Aorta (tissue), 5 donors: ENCODE data around the gene ASTN2. TPM values are rescaled to one million over a fixed set of nuclear protein-coding genes. Genes with fewer than 3 reads are reported as not detected.

Experiments used
- ATAC-seq: fragments of 200-7000 bp; cut with Tn5 transposase; one replicate; pipeline ENCODE4 v1.9.1; 2022; ENCODE audit warnings: moderate library complexity; ENCODE audit not compliant: low FRiP score
- DNase-seq, 2 donors: peaks; one replicate each; pipeline ENCODE4 v3.0.0-alpha.2; 2020
- H3K27ac ChIP-seq, 2 donors: one replicate each; pipeline ENCODE4 v1.5.1; 2013; ENCODE audit warnings: low read length in 2 of 2, mild to moderate bottlenecking in 2 of 2, moderate library complexity in 2 of 2, control low read depth in 1 of 2, inconsistent platforms in 1 of 2, low read depth in 1 of 2
- H3K27me3 ChIP-seq, 2 donors: one replicate each; pipeline ENCODE4 v1.6.1; 2013; ENCODE audit warnings: control low read depth in 1 of 2, low read length in 1 of 2, mild to moderate bottlenecking in 1 of 2, moderate library complexity in 1 of 2; ENCODE audit not compliant: insufficient read depth in 2 of 2, control insufficient read depth in 1 of 2
- H3K36me3 ChIP-seq, 2 donors: one replicate each; pipeline ENCODE4 v1.6.1; 2013; ENCODE audit warnings: control low read depth in 1 of 2, low read length in 1 of 2, mild to moderate bottlenecking in 1 of 2; ENCODE audit not compliant: insufficient read depth in 2 of 2, control insufficient read depth in 1 of 2
- H3K4me1 ChIP-seq, 2 donors: one replicate each; pipeline ENCODE4 v1.6.1; 2013; ENCODE audit warnings: low read length in 2 of 2, control low read depth in 1 of 2, mild to moderate bottlenecking in 1 of 2, moderate library complexity in 1 of 2; ENCODE audit not compliant: insufficient read depth in 2 of 2, control insufficient read depth in 1 of 2
- H3K4me3 ChIP-seq, 2 donors: one replicate each; pipeline ENCODE4 v1.5.1; 2013; ENCODE audit warnings: low read length in 2 of 2, control low read depth in 1 of 2, mild to moderate bottlenecking in 1 of 2
- H3K9me3 ChIP-seq: one replicate; pipeline ENCODE4 v1.6.1; 2013; ENCODE audit warnings: mild to moderate bottlenecking, low read length; ENCODE audit not compliant: control insufficient read depth
- WGBS, 2 donors: extraction: QIAGEN DNeasy Blood & Tissue Kit; methylation state at CpG; one replicate each; pipeline ENCODE4 v1.1.7; 2013; 5-methylcytosine and 5-hydroxymethylcytosine counted together
- intact Hi-C, 2 donors: fragments of 100-400 bp; cut with DNase I; formaldehyde crosslinking; loops; one replicate each; pipeline versions ENCODE4 v1.14.2 to v1.15.0; 2022
- polyA plus RNA-seq, 2 donors: library from polyadenylated mRNA; stranded (reverse); fragments of 200-250 nt; gene quantifications; one replicate each; pipeline ENCODE4 v1.2.3, GENCODE V29; 2013
- total RNA-seq, 2 donors: library from RNA; stranded (reverse); fragmentation: NEBNext Ultra II Directional; extraction: Animal tissue kit (Norgen Biotek cat#: 25700); gene quantifications; one replicate each; pipeline ENCODE4 v1.2.1, GENCODE V29; 2021
- donor health status: healthy with polysubstance abuse.
- donor health status: Bipolar disorder and iron deficiency.
- donor health status: DM: no; HTN: no; CAD: no.
- donor health status: DM: no; HTN: no; CAD: no.
- donor health status: DM: yes; HTN: yes; CAD: no.

ASTN2 gene
- total and polyA plus RNA-seq, 4 donors, result 1.0 to 7.5 (median 4.4) TPM

DNA sequence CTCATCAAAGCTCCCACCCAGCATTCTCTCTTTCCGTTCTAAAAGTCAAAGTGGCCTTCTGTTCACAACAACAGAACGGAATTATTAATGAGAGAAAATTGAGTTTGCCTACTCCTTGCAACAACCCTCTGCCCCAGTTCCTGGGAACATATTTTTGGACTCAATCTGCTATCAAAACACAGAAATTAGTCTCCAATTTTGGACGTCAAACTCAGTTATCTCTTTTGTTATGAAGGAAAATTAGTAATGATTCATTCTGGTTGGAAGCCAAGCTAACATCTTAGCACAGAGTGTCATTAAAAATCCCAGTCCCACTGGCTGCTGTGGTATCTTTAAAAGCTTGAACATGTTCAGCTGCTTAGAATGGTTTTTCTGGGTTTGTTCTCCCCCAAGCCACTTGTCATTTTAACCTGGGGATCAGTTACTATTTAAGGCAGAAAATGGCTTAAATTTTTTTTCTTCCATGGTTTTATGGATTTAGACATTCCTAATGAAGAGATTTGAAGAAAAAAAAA, 384.5 kb downstream of the ASTN2 start:
- ATAC-seq (no peak), DNase-seq (no peak)
- peaks cover 0 to 6% of the 10 kb centered on the region in 2 donors for H3K4me1 ChIP-seq
- no peak overlapping the region for H3K27ac ChIP-seq
- H3K9me3 ChIP-seq, result peaks cover 1% of the 10 kb centered on the region
- WGBS, 2 donors, result 48 to 49% methylated on average over 3 of the region's 3 CpGs
- no peaks in the 10 kb centered on the region for H3K27me3 ChIP-seq
- intact Hi-C loops, result no loop called here
- H3K36me3 ChIP-seq, result no peaks in the 10 kb centered on the region
- no peak overlapping the region for H3K4me3 ChIP-seq

DNA sequence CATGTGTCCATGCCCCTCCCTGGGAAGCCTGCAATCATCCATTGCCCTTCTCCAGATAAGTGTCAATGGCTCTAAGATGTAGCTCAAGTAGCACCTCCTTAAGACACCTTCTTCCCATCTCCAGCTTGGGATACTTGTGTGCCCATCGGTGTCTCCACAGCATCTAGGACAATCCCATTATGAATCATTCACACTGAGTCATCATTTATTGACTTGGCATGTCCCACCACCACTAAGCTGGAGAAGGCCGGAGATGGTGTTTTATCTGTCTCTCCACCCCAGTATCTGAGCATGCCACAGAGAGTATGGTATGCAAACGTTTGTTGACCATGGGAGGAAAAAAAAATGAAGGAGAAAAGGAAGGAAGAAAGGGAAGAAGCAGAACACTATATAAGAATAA, 385.5 kb downstream of the ASTN2 start:
- no peak for DNase-seq
- Histone ChIP-seq H3K4me1 (peaks cover 0 to 6% of the 10 kb centered on the region in 2 donors), H3K4me3 (no peak overlapping the region), H3K27me3 (no peaks in the 10 kb centered on the region), H3K27ac (no peak overlapping the region), H3K36me3 (no peaks in the 10 kb centered on the region), H3K9me3 (peaks cover 1% of the 10 kb centered on the region)
- no peak for ATAC-seq
- intact Hi-C loops, result no loop called here
- 72 to 78% methylated on average over 3 of the region's 3 CpGs for WGBS, 2 donors

DNA sequence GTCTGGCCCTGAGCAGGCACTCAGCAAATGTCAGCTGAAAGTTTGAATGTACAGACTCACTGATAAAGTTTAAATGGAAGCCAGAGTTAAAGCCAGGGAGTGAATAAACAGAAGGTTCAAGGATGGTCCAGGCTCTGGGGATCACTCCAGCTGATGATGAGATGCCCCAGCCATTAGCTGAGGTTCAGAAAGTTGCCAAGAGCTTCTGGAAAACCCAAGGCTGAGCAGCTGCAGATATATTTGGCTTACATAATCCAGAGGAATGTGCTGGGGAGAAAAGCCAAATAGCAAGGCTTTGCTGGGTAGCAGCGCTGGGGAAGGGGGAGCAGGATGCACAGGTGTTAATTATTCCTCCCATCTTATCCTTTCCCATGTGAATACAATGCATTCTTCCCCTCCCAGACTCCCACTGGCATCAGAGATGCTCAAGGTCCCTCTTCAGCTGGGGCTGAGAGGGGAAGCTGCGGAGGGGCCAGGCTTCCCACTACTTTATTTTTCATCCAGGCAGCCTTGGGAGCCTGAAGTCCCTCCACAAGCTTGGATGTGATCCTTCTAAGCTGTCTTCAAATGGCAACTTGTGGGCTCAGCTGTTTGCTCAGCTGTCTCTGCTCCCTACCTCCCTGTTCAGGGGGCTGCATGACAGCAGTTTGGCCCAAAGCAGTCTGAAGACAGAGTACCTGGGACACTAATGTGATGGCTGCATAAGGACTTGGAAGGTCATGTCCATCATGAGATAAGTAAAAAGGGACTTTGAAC, 386.6 kb downstream of the ASTN2 start:
- no peak for DNase-seq
- Histone ChIP-seq H3K4me1 (peaks cover 0 to 6% of the 10 kb centered on the region in 2 donors), H3K36me3 (no peaks in the 10 kb centered on the region), H3K9me3 (peaks cover 1% of the 10 kb centered on the region), H3K4me3 (no peak overlapping the region), H3K27ac (no peak overlapping the region), H3K27me3 (no peaks in the 10 kb centered on the region)
- no peak for ATAC-seq
- WGBS, 2 donors, result 33 to 46% methylated on average over 2 of the region's 2 CpGs
- intact Hi-C loops, result no loop called here

DNA sequence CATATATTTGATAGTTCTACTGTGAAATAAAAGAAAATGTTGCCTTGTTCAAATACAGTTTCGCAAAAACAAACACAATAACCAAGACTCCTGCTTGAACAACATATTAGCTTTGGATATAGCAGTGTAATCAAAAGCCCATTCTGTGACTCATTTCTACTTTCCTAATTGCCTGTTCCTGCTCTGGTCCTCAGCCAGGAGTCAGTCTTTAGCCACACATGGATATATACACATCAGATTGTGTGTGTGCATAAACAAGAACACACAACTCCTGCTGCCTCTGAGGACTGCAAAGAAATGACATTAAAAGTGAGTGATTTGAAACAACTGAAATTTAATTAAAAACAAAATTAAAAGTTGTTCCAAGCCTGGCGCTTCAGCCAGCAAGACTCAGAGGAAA, 393.0 kb downstream of the ASTN2 start:
- DNase-seq (no peak), ATAC-seq (no peak)
- 90 to 92% methylated on average over 2 of the region's 2 CpGs for WGBS, 2 donors
- Histone ChIP-seq H3K4me3 (no peak overlapping the region), H3K9me3 (no peaks in the 10 kb centered on the region), H3K27ac (no peak overlapping the region), H3K36me3 (no peaks in the 10 kb centered on the region), H3K27me3 (no peaks in the 10 kb centered on the region), H3K4me1 (no peaks in the 10 kb centered on the region)
- intact Hi-C loops, result no loop called here

DNA sequence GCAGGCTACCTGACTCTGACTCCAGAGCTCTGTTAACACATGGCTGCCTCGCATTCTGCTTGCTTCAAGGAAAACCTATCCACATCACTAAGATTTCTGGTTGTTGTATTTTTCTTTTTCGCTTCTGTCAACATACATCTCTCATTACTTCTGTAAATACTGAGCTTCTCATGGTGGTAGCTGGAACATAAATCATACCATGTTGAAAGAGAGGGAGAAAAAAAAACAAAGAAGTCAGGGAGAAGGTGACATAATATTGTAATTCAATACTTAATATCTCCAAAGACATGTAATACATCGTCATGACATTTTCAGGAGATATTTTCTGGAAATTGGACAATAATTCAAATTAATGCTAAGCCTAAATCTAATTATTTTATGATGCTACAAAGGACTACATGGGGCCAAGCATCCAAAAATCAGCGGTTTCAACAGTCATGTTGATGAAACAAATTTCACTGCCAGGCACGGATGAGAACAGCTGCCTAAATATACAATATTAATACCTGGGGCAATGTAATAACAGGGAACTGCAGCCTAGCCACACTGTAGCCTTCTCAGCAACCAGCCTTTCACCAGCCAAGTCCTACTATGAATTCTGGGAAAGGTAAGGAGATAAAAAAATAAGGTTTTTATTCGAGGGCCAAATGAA, 395.8 kb downstream of the ASTN2 start:
- H3K4me1 ChIP-seq, result no peaks in the 10 kb centered on the region
- DNase-seq (no peak), ATAC-seq (no peak)
- H3K27ac ChIP-seq, result no peak overlapping the region
- peaks cover 1% of the 10 kb centered on the region for H3K9me3 ChIP-seq
- intact Hi-C loops, result no loop called here
- H3K27me3 ChIP-seq, result no peaks in the 10 kb centered on the region
- H3K4me3 ChIP-seq, result no peak overlapping the region
- WGBS, 2 donors, result 21 to 35% methylated on average over 6 of the region's 6 CpGs
- H3K36me3 ChIP-seq, result no peaks in the 10 kb centered on the region

DNA sequence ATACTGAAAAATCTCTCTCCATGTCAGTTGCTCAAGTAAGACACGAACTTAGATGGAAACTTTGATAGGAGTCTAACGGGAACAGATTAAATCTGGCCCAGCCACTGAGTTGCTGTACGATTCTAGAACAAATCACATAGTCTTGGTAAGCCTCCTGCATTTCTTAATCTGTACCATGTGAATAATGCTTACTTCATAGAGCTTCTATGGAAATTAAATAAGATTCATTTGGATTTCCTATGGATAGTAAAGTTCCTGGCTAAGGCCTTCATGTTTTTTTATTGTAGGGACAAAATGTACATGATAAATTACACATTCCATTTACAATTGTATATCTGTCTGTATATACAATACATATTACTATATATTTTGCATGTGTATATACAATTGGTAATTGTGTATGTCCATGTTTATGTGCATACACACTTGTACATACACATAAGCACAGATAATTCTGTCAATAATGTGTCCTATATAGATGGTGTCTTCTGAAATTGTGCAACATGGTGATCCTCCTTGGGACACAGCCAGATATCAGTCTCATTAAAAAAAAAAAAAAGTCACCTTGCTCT, 397.4 kb downstream of the ASTN2 start:
- DNase-seq (no peak), ATAC-seq (no peak)
- H3K4me1 ChIP-seq, result no peaks in the 10 kb centered on the region
- WGBS, 2 donors, result 37 to 57% methylated on average over 3 of the region's 3 CpGs
- no peaks in the 10 kb centered on the region for H3K27me3 ChIP-seq
- intact Hi-C loops, result no loop called here
- H3K9me3 ChIP-seq, result peaks cover 1% of the 10 kb centered on the region
- no peak overlapping the region for H3K27ac ChIP-seq
- H3K4me3 ChIP-seq, result no peak overlapping the region
- no peaks in the 10 kb centered on the region for H3K36me3 ChIP-seq

DNA sequence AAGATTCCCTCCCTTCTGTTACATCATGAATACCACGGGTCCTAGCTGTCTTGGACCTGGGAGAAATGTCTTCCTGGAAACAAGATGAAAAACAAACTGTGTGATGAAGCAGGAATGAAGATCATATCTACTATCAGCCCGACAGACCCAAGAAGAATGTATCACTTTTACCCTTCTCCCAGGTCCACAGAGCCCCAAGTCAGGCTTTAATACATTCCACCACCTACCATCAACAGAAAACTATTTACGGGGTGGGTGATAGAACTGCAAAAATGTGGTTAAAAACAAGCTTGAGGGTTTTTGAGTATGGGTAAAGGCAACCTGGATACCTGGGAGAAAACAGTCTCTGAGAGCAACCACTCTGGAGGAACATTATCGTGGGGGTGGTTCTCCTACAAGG, 400.8 kb downstream of the ASTN2 start:
- Histone ChIP-seq H3K27me3 (no peaks in the 10 kb centered on the region), H3K4me3 (no peak overlapping the region), H3K27ac (no peak overlapping the region), H3K36me3 (no peaks in the 10 kb centered on the region), H3K9me3 (peaks cover 1% of the 10 kb centered on the region), H3K4me1 (no peaks in the 10 kb centered on the region)
- ATAC-seq, result no peak
- WGBS, 2 donors, result 71 to 75% methylated on average over 4 of the region's 4 CpGs
- intact Hi-C loops, result no loop called here
- DNase-seq, result no peak

DNA sequence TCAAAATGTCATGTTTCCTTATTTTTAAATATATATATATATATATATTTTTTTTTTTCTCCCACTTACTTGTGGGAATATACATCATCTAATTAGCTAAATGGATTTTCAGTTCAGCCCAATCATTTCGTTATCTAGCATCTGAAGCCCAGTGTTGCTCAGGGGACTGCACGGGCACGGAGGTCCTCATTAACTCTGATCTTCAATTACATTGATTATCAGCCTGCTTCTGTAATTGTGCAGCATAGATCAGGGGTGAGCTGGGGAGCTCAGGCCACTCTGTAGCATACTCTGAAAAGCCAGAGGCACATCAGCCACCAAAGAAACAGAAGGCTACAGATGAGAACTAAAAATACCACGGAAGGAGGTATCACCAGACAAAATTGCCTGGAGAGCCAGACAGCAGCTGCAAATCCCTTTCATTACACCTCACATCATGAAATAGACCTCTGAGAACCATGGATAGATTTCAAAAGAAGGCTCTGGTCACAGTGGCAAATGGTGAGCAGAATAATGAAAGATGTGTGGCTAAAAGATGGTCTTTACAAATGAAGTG, 401.3 kb downstream of the ASTN2 start:
- no peak for ATAC-seq
- H3K4me1 ChIP-seq, result no peaks in the 10 kb centered on the region

More for the DNA sequence above, 401.3 kb downstream of the ASTN2 start:
- DNase-seq, result no peak
- WGBS, 2 donors, result 57 to 67% methylated on average over 4 of the region's 4 CpGs
- intact Hi-C loops, result no loop called here
- Histone ChIP-seq H3K36me3 (no peaks in the 10 kb centered on the region), H3K27me3 (no peaks in the 10 kb centered on the region), H3K9me3 (peaks cover 1% of the 10 kb centered on the region), H3K27ac (no peak overlapping the region), H3K4me3 (no peak overlapping the region)
